ENCODE results near the gene KRT33B.

DNA sequence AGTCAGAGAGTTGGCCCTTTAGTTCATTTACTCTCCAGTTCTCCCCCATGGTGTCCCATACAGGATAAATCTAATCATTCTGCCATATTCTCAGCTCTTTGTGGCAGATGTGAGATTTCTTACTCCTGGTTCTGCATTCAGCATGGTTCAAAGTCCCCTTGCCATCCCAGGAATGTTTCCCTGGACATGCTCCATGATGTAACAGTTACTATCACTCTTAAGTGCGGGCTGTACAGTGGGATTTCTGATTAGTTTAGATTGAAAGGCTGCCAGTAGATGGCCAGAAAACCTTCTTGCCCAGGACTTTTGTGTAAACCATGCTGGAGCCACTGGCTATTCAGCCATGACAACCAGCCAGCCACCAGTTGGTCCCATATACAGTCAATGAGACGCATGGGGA, 44.4 kb upstream of the KRT33B start:
- TF ChIP-seq, protein P1, sequence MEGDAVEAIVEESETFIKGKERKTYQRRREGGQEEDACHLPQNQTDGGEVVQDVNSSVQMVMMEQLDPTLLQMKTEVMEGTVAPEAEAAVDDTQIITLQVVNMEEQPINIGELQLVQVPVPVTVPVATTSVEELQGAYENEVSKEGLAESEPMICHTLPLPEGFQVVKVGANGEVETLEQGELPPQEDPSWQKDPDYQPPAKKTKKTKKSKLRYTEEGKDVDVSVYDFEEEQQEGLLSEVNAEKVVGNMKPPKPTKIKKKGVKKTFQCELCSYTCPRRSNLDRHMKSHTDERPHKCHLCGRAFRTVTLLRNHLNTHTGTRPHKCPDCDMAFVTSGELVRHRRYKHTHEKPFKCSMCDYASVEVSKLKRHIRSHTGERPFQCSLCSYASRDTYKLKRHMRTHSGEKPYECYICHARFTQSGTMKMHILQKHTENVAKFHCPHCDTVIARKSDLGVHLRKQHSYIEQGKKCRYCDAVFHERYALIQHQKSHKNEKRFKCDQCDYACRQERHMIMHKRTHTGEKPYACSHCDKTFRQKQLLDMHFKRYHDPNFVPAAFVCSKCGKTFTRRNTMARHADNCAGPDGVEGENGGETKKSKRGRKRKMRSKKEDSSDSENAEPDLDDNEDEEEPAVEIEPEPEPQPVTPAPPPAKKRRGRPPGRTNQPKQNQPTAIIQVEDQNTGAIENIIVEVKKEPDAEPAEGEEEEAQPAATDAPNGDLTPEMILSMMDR (IDR thresholded peaks at IDR 0.05), result no peak
- TF ChIP-seq POLR2A (IDR thresholded peaks at IDR 0.05), result no peak

All from thyroid gland (tissue), 4 donors.